ENCODE measurements around the gene CASZ1.

CASZ1 gene

DNA sequence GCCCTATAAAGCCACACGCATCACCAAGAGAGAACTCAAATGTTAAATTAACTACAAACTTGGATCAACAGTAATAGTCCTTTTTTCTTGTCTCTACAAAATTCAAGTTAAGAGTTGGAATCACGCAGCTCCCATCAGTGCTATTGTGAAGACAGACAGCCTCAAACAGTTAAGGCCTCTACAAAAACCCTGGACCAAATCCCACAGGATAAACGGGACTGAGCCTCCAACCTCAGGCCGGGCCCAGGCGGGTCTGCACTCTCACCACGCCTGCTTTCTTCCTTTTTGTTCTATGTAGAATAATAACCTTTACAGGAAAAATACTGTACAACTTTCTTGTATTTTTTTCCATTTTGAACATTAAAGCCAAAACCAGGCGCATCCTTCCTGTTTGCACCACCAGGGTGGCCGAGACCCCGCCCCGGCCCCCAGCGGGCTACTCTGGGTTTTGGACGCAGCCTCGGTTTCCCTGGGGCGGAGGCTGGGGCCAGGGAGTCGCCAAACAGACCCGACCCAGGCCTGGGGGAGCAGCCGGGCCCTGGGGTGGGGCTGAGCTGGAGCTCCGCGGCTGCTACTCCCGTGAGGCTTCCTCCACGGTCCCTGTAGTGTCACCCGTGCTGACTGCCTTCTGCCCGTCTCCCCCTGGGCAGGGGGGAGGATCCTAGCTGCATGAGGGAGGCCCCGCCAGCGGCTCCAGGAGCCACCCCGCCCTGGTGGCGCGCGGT, 158.4 kb downstream of the CASZ1 start:
- Histone ChIP-seq H3K9me3 (ENCODE audit: control insufficient read depth, low read depth, low read length) (no peaks in the 10 kb centered on the region), H3K27me3 (ENCODE audit: control insufficient read depth, insufficient read depth, low read length) (peaks cover 45% of the 10 kb centered on the region), H3K9ac (ENCODE audit: low read length) (no peak overlapping the region), H3K4me1 (ENCODE audit: control insufficient read depth, low read depth, low read length) (peaks cover 2% of the 10 kb centered on the region), H3K27ac (ENCODE audit: low read length) (no peak overlapping the region), H3K4me3 (ENCODE audit: low read length) (peak overlapping the region; percentile 35), H3K36me3 (ENCODE audit: control insufficient read depth, low read depth, low read length) (no peaks in the 10 kb centered on the region)

DNA sequence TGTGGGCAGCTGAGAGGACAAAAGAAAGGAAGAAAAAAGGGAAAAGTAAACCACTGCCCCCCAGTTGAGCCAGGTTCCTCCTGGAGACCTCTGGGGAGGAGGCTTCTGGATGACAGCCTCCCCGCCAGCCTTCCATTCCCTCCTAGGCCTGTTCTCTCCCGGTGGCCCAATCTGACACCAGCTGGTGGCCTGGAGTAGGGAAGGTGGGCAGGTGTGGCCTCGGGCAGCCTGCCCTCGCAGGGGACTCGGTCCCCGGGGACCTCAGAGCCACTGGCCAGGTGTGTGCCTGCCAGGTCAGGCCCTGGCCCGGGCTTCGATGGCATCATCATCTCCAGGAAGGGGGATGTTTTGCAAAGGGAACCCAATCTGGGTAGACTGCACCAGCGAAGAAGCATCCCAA, 159.0 kb downstream of the CASZ1 start:
- H3K27ac ChIP-seq (ENCODE audit: low read length), result no peak overlapping the region
- peaks cover 8% of the 10 kb centered on the region for H3K4me1 ChIP-seq (ENCODE audit: control insufficient read depth, low read depth, low read length)
- peaks cover 45% of the 10 kb centered on the region for H3K27me3 ChIP-seq (ENCODE audit: control insufficient read depth, insufficient read depth, low read length)
- no peak overlapping the region for H3K9ac ChIP-seq (ENCODE audit: low read length)
- H3K4me3 ChIP-seq (ENCODE audit: low read length), result no peak overlapping the region
- H3K9me3 ChIP-seq (ENCODE audit: control insufficient read depth, low read depth, low read length), result no peaks in the 10 kb centered on the region
- H3K36me3 ChIP-seq (ENCODE audit: control insufficient read depth, low read depth, low read length), result no peaks in the 10 kb centered on the region

DNA sequence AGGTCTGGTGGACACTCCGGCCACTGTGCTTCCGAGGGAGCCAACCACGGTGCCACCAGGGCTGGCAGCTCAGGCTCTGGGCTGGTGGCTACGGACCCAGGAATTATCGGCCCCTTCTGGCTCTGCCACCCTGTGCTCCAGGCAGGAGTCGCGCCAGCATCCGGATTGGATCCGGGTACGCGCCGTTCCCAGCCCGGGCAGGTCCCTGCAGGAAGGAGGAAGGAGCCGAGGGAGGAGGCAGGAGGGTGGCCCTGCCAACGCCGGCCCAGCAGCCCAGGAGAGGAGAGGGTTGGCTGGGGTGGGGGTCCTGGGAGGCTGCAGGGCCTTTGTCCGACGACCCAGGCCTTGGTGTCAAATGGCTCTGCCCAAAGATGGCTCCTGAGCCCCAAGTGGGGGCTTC, 160.5 kb downstream of the CASZ1 start:
- peaks cover 37% of the 10 kb centered on the region for H3K27me3 ChIP-seq (ENCODE audit: control insufficient read depth, insufficient read depth, low read length)
- H3K4me3 ChIP-seq (ENCODE audit: low read length), result no peak overlapping the region
- H3K9me3 ChIP-seq (ENCODE audit: control insufficient read depth, low read depth, low read length), result no peaks in the 10 kb centered on the region
- H3K36me3 ChIP-seq (ENCODE audit: control insufficient read depth, low read depth, low read length), result no peaks in the 10 kb centered on the region
- H3K4me1 ChIP-seq (ENCODE audit: control insufficient read depth, low read depth, low read length), result peaks cover 18% of the 10 kb centered on the region
- H3K9ac ChIP-seq (ENCODE audit: low read length), result no peak overlapping the region
- H3K27ac ChIP-seq (ENCODE audit: low read length), result no peak overlapping the region

DNA sequence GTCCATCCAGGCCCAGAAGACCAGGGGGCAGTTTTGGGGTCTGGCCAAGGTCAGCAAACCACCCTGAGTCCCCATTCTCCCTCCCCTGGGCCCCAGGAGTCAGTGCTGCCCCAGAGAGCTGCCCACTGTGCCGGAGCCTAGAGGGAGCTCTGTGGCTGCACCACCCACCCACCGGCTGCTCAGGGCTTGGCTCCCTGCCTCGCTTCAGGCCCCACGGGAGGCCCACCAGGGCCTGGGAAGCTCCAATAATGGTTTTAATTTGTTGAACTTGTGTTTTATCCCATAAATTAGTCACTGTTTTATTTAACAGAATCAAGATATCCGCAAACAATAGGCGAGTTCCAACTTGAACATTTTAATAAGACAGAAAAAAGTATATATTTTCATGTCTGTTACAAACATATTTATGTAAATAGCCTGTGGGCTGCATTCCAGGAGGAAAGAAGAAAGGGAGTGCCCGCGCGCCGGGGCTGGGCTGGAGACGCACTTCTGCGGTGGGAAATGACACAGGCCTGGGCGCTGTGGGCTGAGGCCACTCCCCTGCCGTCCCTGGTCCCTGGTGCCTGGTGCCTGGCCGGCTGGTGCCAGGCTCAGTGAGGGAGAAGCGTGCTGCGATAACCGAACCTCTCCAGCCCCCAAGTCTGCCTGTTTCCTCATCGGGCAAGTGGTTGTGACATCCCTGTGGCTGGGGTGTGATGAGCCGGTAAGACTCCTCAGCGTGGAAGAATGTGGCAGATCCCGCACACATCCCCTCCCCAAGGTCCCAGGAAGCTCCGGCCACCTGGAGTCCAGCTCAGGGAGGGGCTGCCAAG, 161.2 kb downstream of the CASZ1 start:
- Histone ChIP-seq H3K9ac (ENCODE audit: low read length) (no peak overlapping the region), H3K36me3 (ENCODE audit: control insufficient read depth, low read depth, low read length) (no peaks in the 10 kb centered on the region), H3K9me3 (ENCODE audit: control insufficient read depth, low read depth, low read length) (no peaks in the 10 kb centered on the region), H3K4me3 (ENCODE audit: low read length) (no peak overlapping the region), H3K4me1 (ENCODE audit: control insufficient read depth, low read depth, low read length) (peaks cover 24% of the 10 kb centered on the region), H3K27ac (ENCODE audit: low read length) (no peak overlapping the region), H3K27me3 (ENCODE audit: control insufficient read depth, insufficient read depth, low read length) (peaks cover 30% of the 10 kb centered on the region)

DNA sequence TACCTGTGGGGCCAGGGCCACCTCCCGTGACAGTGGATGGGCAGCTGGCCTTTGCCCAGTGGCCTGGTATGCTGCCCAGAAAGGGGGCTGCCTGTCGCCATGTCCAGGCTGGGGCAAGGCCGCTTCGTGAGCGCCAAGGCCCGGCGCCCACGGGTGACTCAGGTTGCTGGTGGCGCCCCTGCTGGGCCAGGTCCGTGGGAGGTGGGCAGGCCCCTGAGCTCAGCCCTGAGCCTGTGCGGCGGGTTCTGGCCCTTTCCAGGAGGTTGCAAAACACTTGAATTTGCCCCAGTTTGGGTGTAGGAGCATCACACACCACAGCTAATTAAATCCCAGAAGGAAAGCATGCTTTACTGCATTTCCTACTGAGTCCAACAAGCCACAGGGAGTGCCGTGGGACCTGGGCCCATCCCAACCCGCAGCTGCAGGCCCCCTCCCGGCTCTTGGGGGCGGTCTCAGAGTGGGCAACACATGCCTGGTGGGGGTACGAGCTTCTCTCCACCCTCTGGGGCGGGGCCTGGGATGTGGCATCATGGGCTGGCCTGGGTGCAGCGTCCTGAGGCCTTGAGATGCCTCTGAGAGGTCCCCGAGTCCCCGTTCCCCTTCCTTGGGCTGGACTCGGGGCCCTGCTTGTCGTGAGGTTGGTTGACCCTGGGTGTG, 161.9 kb downstream of the CASZ1 start:
- H3K4me3 ChIP-seq (ENCODE audit: low read length), result no peak overlapping the region
- H3K27ac ChIP-seq (ENCODE audit: low read length), result no peak overlapping the region
- peaks cover 23% of the 10 kb centered on the region for H3K27me3 ChIP-seq (ENCODE audit: control insufficient read depth, insufficient read depth, low read length)
- no peaks in the 10 kb centered on the region for H3K36me3 ChIP-seq (ENCODE audit: control insufficient read depth, low read depth, low read length)
- H3K4me1 ChIP-seq (ENCODE audit: control insufficient read depth, low read depth, low read length), result peaks cover 24% of the 10 kb centered on the region
- H3K9me3 ChIP-seq (ENCODE audit: control insufficient read depth, low read depth, low read length), result no peaks in the 10 kb centered on the region
- no peak overlapping the region for H3K9ac ChIP-seq (ENCODE audit: low read length)

DNA sequence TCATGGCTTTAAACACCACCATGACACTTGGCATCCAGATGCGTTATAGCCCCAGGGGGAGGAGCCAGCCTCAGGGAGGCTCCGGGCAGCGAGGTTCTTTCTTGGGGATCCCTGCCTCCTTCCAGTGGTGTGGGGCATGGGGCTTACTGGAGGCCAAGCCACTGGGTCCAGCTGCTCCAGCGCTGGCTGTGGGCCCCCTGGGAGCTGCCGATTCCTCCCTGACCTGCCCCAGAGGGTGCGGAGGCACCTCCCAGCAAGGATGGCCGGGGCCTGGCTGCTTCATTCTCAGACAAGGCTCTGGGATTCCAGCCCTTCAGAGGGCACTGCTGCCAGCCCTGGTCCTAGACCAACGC, 162.4 kb downstream of the CASZ1 start:
- Histone ChIP-seq H3K27ac (ENCODE audit: low read length) (no peak overlapping the region), H3K36me3 (ENCODE audit: control insufficient read depth, low read depth, low read length) (no peaks in the 10 kb centered on the region), H3K9ac (ENCODE audit: low read length) (no peak overlapping the region), H3K4me1 (ENCODE audit: control insufficient read depth, low read depth, low read length) (peaks cover 24% of the 10 kb centered on the region), H3K27me3 (ENCODE audit: control insufficient read depth, insufficient read depth, low read length) (peaks cover 18% of the 10 kb centered on the region), H3K9me3 (ENCODE audit: control insufficient read depth, low read depth, low read length) (no peaks in the 10 kb centered on the region), H3K4me3 (ENCODE audit: low read length) (no peak overlapping the region)

DNA sequence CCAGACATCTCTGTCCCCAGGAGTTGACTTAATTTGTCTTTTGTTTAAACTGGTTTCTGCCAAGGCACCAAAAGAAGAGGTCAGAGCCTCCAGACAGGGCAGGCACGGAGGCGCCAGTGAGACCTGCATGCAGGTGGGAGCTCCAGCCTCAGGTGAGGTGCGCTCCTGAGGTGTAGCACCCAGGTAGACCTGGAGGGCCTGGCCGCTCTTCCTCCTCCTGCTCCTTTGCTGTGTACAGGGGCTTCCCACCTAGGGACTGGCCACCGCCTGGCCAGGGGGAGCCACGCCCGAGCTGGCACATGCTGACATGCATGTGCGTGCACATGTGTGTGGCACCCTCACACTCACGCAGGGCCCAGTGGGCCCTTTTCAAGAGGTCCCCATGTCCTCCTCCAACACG, 163.0 kb downstream of the CASZ1 start:
- H3K9ac ChIP-seq (ENCODE audit: low read length), result no peak overlapping the region
- no peak overlapping the region for H3K4me3 ChIP-seq (ENCODE audit: low read length)
- H3K9me3 ChIP-seq (ENCODE audit: control insufficient read depth, low read depth, low read length), result no peaks in the 10 kb centered on the region
- H3K27ac ChIP-seq (ENCODE audit: low read length), result no peak overlapping the region
- peaks cover 24% of the 10 kb centered on the region for H3K4me1 ChIP-seq (ENCODE audit: control insufficient read depth, low read depth, low read length)
- H3K36me3 ChIP-seq (ENCODE audit: control insufficient read depth, low read depth, low read length), result no peaks in the 10 kb centered on the region
- H3K27me3 ChIP-seq (ENCODE audit: control insufficient read depth, insufficient read depth, low read length), result peaks cover 16% of the 10 kb centered on the region

DNA sequence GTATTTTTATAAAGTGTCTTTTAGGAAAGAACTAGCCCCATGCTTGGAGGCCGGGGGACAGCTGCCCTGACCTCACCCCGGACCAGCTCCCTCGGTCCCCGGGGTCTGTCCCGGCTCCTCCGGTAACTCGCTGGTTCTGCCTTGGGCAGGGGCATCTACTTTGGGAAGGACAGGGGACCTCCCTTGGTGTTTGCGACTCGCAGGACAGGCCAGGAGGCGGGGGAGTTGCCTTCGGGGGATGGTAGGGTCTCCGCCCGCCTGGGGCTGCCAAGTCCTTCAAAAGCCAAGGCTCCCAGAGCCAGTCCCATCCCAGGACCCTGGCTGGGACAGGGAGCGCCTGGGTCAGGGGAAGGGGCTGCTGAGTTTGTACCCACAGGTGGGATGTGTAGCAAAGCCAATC, 163.8 kb downstream of the CASZ1 start:
- Histone ChIP-seq H3K4me3 (ENCODE audit: low read length) (peak overlapping the region; percentile 33), H3K4me1 (ENCODE audit: control insufficient read depth, low read depth, low read length) (peaks cover 24% of the 10 kb centered on the region), H3K9me3 (ENCODE audit: control insufficient read depth, low read depth, low read length) (no peaks in the 10 kb centered on the region), H3K27me3 (ENCODE audit: control insufficient read depth, insufficient read depth, low read length) (peaks cover 8% of the 10 kb centered on the region), H3K27ac (ENCODE audit: low read length) (no peak overlapping the region), H3K9ac (ENCODE audit: low read length) (no peak overlapping the region), H3K36me3 (ENCODE audit: control insufficient read depth, low read depth, low read length) (no peaks in the 10 kb centered on the region)

DNA sequence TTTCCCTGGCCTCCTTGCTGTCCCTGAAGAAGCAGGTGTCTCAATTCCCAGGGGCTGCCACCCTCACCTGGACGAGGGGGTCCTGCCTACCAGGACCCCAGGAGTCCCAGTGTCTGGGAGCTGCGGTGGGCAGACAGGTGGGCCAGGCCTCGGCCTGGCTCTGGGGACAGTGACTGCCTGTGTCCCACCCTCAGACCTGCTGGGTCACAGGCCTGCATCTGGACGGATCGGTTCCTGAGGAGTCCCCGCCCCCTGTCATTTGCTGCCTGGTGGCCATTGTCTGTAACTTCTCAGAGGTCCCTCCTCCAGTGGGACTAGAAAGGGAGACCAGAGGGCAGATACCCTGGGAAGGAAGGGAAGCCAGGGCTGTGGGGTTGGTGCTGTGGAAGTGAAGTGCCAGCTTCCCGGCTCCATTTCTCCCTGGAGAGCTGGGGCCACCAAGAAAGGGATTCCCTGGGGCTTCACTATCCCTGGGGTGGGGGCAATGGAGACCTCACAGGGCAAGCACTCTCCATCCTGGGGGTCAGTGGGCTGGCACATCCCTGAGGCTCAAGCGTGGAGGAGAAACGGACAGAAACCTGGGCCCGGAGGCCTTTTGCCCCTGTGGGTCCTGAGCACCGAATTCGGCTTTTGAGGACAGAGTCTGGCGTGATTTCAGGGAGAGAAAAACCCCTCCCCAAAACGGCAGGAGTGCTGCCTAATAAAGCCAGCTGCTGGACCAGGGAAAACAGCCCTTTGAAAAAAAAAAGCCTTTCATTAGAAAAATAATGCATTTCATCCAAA, 164.4 kb downstream of the CASZ1 start:
- Histone ChIP-seq H3K9ac (ENCODE audit: low read length) (no peak overlapping the region), H3K4me3 (ENCODE audit: low read length) (peak overlapping the region; percentile 33), H3K27ac (ENCODE audit: low read length) (no peak overlapping the region), H3K27me3 (ENCODE audit: control insufficient read depth, insufficient read depth, low read length) (peaks cover 2% of the 10 kb centered on the region), H3K4me1 (ENCODE audit: control insufficient read depth, low read depth, low read length) (peaks cover 24% of the 10 kb centered on the region), H3K9me3 (ENCODE audit: control insufficient read depth, low read depth, low read length) (no peaks in the 10 kb centered on the region), H3K36me3 (ENCODE audit: control insufficient read depth, low read depth, low read length) (no peaks in the 10 kb centered on the region)

DNA sequence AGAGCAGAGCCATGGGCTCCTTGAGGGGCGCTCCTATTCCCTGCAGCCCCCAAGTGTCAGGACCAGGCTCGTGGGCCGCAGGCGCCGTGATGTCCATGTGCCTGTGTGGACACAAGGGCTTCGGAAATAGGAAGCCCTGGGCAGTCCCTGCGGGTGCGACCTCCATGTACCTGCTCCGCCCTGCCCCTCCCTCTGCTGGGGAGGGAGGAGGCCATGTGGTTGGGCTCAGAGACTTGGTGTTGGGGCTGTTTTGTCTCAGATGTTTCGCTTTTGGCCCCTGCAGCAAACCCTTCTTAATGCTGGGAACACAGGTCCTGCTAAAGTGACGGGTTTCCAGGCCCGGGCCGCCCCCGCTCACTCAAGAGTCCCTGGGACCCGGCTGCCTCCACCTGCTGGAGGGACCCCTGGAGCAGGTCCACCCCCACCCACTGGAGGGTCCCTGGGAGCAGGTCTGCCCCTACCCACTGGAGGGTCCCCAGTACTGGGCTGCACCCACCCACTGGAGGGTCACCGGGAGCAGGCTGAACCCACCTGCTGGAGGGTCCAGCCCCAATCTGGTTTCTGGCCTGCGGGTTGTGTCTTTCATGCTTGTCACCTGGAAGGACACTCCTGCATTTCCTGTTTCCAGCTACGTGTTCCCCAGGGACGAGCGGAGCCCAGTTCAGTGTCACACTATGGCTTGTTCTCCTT, 165.2 kb downstream of the CASZ1 start:
- Histone ChIP-seq H3K36me3 (ENCODE audit: control insufficient read depth, low read depth, low read length) (no peaks in the 10 kb centered on the region), H3K9me3 (ENCODE audit: control insufficient read depth, low read depth, low read length) (no peaks in the 10 kb centered on the region), H3K27ac (ENCODE audit: low read length) (no peak overlapping the region), H3K27me3 (ENCODE audit: control insufficient read depth, insufficient read depth, low read length) (no peaks in the 10 kb centered on the region), H3K4me1 (ENCODE audit: control insufficient read depth, low read depth, low read length) (peaks cover 24% of the 10 kb centered on the region), H3K9ac (ENCODE audit: low read length) (no peak overlapping the region), H3K4me3 (ENCODE audit: low read length) (no peak overlapping the region)

DNA sequence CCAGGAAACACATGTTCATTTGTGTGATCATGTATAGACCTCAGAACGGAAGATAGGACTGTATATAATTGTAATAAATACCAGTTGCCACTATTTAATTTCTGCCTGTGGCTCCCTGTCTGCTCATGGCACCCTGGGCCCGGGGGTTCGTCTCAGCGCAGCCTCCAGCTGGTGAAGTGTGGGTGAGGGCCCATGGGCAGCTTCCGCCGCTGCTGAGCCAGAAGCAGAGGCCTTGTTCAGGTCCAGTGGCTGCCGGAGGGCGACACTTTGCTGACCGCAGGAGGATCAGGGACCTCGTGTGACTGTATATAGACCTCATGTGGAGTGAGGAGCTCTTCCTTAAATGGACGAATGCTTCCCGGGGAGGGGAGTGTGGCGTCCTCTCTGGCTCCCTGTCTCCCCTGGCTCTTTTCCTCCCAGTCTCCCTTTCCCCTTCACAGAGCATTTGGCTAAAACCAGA, 165.8 kb downstream of the CASZ1 start:
- no peaks in the 10 kb centered on the region for H3K27me3 ChIP-seq (ENCODE audit: control insufficient read depth, insufficient read depth, low read length)
- no peaks in the 10 kb centered on the region for H3K36me3 ChIP-seq (ENCODE audit: control insufficient read depth, low read depth, low read length)
- no peak overlapping the region for H3K4me3 ChIP-seq (ENCODE audit: low read length)
- H3K9me3 ChIP-seq (ENCODE audit: control insufficient read depth, low read depth, low read length), result no peaks in the 10 kb centered on the region
- H3K9ac ChIP-seq (ENCODE audit: low read length), result no peak overlapping the region
- no peak overlapping the region for H3K27ac ChIP-seq (ENCODE audit: low read length)
- peaks cover 24% of the 10 kb centered on the region for H3K4me1 ChIP-seq (ENCODE audit: control insufficient read depth, low read depth, low read length)

Measured in iPS-18a (cell line).